ENCODE measurements around the gene TRAPPC2L.
"Not testable (repeated sequence)": the region's sequence is repeated elsewhere in the genome, so short reads cannot be mapped to it uniquely, and the experiment has no call there.

Gene TRAPPC2L

DNA sequence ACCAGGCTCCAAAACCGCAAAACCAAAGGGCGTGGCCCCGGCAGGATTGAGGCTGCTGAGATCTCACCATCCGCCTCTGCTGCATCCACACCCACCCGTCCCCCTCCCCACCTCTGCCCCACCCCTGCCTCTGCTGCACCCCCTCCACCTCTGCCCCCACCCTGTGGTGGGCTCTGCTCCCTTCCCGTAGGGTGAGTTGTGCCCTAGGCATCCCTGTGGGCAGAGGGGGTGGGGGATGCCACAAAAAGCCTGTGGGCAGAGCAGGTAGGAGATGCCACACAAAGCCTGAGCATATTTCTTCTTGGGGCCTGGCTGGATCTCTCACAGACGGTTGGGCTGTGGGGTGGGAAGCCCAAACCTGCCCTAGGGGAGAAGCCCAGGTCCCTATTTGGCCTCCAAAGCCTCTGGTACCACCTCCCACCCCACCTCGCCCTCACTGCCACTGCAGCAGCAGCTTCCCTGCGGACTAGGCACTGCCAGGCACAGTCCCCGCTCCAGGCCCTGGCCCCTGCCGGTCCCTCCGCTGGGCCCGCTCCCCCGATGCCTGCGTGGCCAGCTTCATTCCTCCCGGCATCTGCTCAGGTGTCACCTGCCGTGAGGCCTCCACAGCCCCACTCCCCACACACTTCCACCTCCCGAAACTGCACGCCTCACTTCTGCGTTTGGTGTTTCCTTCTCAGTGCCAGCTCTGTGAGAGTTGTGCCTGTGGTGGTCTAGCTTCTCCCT lies 20.8 kb downstream of the TRAPPC2L start:
- no peak for DNase-seq (ENCODE audit: low read depth in 2 of 2)

DNA sequence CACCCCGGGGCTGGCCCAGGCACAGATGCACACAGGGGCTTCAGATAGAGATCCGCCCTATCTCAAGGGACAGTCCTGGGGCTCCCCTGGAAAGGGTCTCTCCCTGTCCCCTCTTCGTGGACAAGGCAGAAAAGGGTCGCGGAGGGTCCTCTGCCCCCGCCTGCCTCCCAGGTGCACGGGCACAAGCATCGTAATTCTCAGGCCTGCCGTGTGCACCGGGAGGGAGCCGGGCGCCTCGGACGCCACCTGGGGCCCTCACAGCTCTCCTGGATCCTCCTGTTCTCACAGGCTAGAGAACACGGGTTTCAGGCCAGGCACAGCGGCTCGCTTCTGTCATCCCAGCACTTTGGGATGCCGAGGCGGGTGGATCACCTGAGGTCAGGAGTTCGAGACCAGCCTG lies 21.4 kb downstream of the TRAPPC2L start:
- no peak for DNase-seq (ENCODE audit: low read depth in 2 of 2)

DNA sequence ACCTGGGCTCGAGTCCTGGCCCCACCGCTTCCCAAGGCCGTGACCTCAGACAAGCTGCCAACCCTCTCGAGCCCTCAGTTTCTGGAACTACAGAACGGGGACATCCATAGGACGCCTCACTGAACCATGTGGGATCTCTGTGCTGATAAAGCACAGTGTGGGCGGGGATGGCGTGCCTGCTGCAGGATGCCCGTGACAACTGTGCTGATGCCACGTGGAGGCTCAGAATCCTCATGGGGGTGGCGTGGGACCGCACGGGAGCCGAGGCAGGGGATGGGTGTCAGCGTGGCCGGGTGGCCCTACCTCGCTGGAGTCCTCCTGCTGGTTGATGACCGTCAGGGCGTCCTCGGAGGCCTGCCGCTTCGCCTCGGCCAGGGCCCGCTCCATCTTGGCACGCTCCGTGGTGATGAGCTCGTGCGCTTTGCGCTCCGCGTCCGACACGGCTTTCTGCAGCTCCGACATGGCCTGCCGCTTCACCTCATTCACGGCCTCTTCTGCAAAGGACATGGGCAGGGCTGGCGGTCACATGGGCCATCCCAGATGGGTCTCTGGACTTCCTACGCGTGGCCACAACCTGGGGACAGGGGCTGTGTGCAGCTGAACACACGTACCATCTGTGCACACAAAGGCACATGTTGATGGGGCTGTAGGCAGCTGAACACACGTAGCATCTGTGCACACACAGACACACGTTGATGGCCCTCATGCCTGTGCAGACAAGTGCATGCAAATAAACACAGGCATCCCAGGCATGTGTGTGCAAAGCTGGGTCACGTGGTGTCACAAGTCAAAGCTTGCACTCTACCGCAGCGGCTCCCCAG lies 22.2 kb downstream of the TRAPPC2L start:
- no peak for DNase-seq (ENCODE audit: low read depth in 2 of 2)

DNA sequence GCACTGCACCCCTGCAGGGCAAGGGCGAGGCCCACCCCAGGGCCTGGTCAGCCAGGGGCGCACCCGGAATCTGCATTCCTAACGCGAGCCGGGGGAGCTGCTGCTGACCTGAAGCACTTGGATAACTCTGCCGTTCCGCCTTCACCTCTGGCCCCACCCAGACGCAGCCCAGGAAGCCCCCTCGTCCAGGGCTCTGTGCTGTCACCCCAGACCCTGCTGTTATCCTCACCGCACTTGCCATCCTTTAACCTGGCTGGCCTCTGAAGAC lies 22.8 kb downstream of the TRAPPC2L start:
- DNase-seq (ENCODE audit: low read depth in 2 of 2): no peak

DNA sequence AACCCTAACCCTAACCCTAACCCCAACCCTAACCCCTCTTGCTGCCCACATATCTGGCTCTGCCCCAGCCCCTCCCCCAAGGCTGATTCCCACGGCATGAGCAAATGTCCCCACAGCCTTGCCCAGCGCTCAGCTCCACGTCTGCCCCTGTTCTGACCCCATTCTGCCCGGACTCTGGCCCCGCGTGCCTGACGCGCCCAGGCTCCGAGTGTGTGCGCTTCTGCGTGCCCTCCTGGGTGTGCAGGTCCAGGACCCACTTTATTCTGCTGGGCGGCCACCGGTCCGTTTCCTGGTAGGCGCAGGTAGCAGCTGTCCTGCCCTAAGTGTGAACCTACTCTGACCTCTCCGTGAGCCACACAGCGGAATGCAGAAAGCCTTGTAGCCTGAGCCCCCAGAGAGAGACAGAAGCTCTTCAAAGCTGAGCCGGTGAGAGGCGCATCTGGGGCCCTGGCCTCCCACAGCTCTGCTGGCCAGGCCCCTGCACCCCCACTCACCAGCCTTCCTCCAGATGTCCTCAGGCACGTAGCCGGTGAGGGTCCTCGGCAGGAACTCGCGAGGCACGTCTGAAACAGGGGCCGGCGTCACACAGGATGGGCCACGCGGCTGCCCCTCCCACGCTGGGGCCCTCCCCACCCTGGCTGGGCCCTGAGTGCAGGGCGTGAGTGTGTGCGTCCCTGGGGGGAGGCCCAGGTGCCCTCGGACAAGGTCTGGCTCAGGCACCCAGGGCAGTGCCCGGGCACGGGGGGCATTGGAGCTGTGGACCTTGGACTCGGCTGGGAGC lies 23.5 kb downstream of the TRAPPC2L start:
- no peak for DNase-seq (ENCODE audit: low read depth in 2 of 2)

DNA sequence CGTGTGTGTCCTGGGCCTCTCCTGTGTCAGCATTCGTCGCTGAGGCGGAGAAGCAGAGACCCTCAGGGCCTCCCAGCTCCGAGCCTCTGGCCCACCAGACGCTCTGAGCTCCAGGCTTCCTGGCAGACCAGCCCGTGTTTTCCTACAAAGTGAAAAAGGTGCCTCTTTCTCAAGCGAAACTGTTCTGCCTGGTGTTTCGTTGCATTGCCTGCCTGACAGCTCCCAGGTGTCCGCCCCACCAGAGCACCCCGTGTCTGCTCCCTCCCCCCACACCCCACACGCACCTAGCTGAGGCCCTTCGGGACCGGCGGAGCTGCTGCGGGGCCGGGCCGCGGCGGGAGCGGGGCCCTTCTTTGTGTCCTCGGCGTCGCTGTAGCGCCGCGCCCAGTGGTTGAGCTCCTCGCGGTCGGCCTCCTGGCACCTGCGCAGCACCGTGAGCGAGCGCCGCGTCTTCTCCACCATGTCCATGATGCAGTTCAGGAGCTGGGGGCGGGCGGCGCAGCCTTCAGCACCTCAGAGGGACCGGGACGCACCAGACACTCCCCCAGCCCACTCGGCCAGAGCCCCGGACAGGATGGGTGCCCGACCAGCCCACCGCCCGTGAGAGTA lies 24.2 kb downstream of the TRAPPC2L start:
- DNase-seq (ENCODE audit: low read depth in 2 of 2): no peak

DNA sequence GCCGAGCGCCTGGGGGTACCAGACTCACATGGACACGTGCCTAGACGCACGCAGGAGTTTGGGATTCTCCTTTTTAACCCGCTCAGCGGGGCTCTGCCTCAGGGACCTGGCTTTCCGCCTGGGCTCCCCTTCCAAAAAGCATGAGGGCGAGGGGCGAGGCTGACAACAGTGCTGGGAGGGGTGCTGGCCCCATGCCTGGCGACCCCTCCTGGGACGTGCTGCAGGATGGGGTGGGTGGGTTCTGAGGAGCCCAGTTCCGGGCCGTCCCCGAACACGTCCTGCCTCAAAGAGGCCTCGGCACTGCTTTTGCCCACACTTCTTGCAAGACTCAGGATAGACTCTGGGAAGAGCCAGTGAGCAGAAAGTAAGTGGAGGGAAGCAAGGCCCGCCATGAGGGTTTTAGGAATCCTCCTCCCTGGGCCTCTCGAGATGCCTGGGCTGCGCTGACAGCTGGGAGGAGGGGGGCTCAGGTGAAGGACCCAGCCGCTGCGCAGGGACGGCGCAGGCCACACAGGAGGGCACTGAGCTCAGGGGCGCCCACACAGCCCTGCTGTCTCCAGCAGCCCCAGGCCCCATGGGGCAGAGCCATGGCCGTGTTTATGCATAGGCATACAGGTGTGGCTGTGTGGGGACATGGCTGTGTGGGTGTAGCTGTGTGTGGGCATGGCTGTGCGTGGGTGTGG lies 24.9 kb downstream of the TRAPPC2L start:
- DNase-seq (ENCODE audit: low read depth in 2 of 2): no peak

DNA sequence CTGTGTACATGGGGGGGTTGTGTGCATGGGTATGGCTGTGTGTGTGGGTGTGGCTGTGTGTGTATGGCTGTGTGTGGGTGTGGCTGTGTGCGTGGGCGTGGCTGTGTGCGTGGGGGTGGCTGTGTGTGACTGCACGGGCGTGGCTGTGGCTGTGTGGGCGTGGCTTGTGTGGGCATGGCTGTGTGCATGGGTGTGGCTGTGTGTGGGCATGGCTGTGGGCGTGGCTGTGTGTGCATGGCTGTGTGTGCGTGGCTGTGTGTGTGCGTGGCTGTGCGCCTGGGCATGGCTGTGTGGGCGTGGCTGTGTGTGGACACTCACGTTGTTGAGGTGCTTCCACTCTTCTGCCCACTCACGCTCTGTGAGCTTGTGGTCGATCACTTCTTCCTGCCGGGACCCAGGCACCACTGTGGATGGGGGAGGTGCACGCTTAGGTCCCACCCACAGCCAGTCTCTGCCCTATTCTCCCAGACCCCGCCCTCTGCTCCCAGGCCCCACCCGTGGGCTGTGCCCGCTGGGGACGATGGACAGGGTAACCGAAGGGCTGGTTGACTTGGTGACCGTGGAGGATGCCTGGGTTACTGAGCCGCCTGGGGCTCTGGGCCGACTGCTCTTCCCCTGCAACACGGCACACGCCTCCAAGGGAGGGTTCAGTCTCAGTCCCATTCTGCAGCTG lies 25.6 kb downstream of the TRAPPC2L start:
- DNase-seq (ENCODE audit: low read depth in 2 of 2): no peak

DNA sequence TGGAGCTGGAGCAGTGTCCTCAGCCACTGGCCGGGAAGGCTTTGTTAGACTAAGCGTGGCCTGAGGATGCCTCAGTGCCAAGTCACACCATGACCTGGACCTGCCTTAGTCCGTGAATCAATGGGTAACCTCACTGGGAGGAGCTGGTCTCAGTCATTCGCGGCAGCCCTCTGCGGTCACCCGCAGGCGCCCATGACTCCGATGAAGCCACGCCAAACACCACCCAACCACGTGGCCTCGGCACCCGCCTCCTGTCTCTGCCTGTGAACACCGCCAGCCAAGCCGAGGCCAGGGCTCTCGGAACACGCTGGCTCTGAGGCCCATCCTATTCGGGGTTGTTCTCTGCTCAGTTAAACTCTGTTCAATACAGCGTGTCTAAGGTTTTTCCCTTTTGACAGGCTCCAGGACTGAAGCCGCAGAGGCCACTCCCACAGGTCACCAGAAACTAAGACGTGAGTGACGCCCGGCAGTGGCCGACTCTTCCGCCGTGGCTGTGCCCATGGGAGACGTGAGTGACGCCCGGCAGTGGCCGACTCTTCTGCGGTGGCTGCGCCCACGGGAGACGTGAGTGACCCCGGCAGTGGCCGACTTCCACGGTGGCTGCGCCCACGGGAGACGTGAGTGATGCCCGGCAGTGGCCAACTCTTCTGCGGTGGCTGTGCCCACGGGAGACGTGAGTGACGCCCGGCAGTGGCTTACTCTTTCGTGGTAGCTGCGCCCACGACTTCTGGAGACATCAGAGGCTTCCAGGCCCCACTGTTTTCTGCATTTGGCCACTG lies 26.4 kb downstream of the TRAPPC2L start:
- no peak for DNase-seq (ENCODE audit: low read depth in 2 of 2)

DNA sequence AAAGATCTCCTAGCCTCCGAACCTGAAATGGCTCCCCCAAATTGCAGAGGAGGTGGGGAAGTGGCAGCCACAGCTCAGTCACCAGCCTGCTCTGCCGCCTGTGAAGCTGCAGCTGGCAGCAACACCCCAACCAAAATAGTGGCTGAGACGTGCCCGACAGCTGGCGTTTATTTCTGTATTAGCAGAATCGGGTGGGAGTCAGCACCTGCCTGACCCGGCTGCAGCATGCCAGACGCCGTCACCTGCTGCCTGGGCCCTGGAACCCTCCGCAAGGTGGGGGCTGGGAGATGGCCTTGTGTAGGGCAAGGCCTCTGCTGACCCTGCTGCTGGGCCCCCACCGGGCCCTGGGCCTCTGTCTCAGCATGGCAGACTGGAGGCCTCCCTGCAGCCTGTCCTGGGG lies 27.0 kb downstream of the TRAPPC2L start:
- no peak for DNase-seq (ENCODE audit: low read depth in 2 of 2)

DNA sequence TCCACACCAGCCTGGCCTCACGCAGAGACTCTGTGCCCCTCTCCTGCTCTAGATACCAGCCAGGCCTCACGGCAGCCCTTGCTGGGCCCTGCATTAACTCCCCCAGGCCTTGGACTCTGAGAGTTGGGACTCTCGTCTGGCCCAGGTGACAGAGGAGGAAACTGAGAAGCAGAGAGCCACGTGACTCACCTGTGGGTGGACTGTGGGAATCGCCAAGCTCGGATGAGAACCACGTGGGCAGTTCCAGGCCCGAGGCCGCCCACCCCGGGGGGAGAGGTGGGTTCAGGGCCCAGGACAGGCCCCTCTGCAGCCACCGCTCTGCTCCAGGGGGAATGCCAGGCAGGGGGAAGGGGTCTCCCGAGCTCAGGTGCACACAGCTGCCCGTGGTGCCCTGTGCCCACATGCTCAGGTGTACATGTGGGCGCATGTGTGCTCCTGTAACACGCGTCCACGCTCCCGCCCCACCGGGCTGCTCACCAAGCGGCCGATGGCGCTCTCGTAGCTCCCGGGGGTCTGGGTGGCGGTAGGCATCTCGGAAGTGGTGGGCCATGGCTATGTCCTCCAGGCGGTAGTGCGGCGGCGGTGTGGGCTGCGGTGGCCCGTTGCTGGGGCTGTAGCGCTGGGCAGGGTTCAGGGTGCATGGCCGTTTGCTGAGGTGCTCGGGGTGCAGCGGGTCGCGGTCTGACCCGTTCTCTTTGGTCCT lies 27.8 kb downstream of the TRAPPC2L start:
- DNase-seq (ENCODE audit: low read depth in 2 of 2): no peak

DNA sequence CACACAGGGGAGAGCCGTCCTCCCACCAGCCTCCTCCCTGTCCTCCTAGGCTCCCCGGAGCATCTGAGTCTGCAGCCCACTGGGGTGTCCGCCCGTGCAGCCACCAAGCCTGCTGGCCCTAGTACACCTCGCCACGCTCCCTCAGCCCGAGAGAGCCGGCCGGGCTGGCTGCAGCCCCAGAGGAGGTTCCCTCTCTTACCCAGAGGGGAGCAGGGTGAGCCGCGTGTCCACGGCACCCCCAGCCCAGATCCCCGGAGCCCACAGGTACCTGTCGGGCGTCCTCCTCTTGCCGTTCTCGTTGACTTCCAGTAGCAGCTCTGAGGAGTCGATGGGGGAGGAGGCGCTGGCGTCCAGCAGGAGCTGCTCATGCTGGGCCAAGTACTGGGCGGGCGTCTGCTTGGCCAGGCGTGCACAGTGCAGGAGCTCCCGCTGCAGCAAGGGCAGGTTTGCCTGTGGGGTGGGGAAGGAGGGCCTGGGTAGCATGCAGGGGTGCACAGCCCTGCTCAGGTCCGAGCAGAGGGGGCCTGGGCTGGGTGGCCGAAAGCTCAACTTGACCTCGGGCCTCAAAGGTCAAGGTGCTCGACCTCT lies 28.9 kb downstream of the TRAPPC2L start:
- DNase-seq (ENCODE audit: low read depth in 2 of 2): no peak

DNA sequence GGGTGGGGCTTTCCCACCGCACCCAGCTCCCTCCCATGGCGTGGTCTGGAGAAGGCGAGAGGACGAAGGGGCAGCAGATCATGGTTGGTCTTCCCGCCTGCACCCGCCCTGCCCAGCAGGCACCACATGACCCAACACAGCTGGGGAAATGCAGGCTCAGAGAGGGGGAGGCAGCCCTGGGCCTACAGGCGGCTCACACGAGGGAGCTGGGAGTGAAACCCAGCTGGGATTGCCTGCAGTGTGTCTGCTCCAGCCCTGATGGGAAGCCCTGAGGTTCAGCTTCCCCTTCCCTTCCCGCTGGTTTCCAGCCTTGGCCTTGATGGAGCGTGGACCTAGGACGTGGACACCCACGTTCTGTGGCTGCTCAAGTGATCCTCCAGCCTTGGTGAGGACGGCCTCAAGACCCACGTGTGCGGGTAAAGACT lies 29.5 kb downstream of the TRAPPC2L start:
- DNase-seq (ENCODE audit: low read depth in 2 of 2): no peak

DNA sequence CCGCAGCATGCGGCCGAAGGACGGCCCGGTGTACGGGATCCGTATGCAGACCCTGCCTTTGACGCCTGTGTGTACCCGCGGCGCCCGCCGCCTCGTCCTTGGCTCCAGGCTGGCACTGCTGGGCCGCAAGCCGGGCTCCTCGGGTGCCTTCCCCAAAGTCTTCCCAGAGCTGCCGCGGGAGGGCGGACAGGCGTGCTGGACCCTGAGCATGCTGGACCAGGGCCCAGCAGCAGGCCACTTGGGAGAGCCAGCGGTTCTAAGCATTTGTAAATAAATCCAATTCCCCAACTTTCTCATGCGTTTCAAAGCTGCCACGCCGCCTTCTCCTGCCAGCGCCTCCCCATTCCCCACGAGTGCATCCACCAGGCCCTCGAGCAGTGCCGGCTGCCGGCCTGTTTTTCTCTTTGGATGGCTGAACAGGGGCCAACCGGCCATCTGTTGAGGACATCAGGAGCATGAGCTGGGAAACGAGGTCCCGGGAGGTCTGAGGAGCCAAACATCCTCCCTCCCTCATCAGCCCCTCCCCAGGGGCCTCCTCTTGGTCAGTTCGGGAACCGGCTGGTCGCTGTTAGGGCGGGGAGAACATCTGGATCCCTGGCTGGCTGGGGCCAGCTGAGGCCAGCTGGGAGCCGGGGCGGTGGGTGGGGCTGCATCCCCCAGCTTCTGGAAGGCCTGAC lies 30.1 kb downstream of the TRAPPC2L start:
- DNase-seq (ENCODE audit: low read depth in 2 of 2): no peak

DNA sequence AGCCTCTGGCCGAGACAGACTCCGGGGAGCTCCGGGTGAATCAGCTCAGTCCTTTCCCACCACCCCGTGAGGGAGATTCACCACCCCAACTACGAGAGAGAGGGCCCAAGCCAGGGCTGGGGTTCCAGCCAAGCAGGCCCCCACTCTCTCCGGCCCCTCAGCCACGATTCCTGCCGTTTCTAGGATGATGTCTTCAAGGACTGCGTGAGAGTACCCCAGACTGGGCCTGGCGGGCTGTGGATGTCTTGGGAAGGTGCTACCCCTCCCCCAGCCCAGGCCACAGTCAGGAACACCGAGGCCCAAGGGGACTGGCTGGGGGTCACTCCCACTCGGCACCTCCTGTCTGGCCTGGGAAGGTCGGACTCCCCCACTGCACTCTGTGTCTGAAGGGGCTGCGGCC lies 31.1 kb downstream of the TRAPPC2L start:
- DNase-seq (ENCODE audit: low read depth in 2 of 2): no peak

DNA sequence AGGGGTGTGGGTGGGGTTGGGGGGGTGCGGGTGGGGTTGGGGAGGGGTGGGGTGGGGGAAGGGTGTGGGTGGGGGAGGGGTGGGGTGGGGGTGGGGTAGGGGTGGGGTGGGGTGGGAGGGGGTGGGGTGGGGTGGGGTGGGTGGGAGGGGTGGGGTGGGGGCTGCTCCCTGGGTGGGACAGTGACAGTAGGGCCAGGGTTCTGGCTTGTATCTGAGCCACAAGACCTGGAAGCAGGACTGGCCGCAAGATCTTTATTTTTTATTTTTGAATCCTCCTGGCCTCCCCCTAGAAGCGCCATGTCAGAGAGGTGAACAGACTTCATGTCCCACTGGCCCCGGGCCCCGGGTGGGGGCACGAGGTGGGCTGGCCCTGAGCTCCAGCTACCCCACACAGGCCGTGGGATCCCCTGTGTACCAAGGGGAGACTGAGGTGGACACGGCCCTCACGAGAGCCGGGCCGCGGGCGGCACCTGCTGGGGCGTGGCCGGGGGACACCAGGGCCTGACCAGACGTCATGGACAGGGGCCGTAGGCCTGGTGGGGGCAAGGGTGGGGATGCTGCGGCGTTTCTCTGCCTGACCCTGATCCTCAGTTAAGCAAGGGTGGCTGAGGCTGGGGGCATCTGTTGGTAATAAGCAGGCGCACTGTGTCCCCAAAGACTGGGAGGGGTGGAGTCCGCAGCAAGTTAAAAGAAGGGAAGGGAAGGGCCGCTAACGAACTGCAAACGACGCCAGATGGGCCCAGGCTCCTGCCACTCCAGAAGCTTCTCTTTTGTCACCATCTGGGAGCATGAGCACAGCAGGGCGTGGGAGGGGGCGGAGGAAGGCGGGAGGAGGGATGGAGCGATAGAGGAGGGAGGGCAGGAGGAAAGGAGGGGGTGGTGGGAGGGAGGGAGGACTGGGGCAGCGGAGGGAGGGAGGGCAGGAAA lies 31.8 kb downstream of the TRAPPC2L start:
- no peak for DNase-seq (ENCODE audit: low read depth in 2 of 2)

DNA sequence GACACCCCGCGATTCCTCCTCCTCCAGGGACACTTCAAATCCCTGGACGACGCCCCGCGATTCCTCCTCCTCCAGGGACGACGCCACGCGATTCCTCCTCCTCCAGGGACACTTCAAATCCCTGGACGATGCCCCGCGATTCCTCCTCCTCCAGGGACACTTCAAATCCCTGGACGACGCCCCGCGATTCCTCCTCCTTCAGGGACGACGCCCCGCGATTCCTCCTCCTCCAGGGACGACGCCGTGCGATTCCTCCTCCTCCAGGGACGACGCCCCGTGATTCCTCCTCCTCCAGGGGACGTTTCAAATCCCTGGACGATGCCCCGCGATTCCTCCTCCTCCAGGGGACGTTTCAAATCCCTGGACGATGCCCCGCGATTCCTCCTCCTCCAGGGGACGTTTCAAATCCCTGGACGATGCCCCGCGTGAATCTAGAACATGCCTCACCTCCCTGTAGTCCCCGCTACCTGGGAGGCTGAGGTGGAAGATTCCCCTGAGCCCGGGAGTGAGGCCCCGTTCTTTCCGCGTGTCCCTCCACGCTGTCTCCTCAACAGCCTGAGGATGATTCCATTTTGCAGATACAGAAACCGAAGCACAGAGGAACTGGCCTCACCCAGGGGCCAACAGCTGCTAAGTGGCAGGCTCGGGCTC lies 32.9 kb downstream of the TRAPPC2L start:
- DNase-seq (ENCODE audit: low read depth in 2 of 2): not testable (repeated sequence)

Data from stimulated activated CD4-positive, alpha-beta T cell treated with anti-CD3 and anti-CD28 coated beads, Interleukin-12 subunit alpha, Interleukin-12 subunit beta, amount 100 ng/mL, for 24 hours (primary cell).